ENCODE measurements around the gene ZNF330. TPM values are rescaled to one million over a fixed set of nuclear protein-coding genes. Genes with fewer than 3 reads are reported as not detected.

Gene ZNF330
- total RNA-seq, 2 donors from 2014 or later = 31.8 to 39.7 TPM

GRCh38 chr4:141275834-141276233, 55.1 kb downstream of the ZNF330 start:
- DNase-seq = no peak
- Histone ChIP-seq H3K4me3 (ENCODE audit: low read length) (no peak overlapping the region), H3K9me3 (ENCODE audit: control insufficient read depth, low read length) (no peaks in the 10 kb centered on the region), H3K4me1 (ENCODE audit: control insufficient read depth, insufficient read depth, low read length) (peaks cover 30% of the 10 kb centered on the region), H3K36me3 (ENCODE audit: control insufficient read depth, insufficient read depth, low read length) (no peaks in the 10 kb centered on the region), H3K9ac (ENCODE audit: extremely low read depth, low read length, poor library complexity, severe bottlenecking) (no peak overlapping the region), H3K27me3 (ENCODE audit: control insufficient read depth, insufficient read depth, low read length, poor library complexity, severe bottlenecking) (peaks cover 16% of the 10 kb centered on the region), H3K27ac (ENCODE audit: low read depth, low read length) (no peak overlapping the region)
- no peak overlapping the region for H3K27ac Mint-ChIP-seq
- H3K27me3 Mint-ChIP-seq (ENCODE audit: insufficient read depth) = no peaks in the 10 kb centered on the region
- H3K4me3 Mint-ChIP-seq = no peak overlapping the region
- no peaks in the 10 kb centered on the region for H3K36me3 Mint-ChIP-seq (ENCODE audit: low read depth)
- peaks cover 40% of the 10 kb centered on the region for H3K4me1 Mint-ChIP-seq
- TF ChIP-seq CTCF (conservative IDR thresholded peaks at IDR 0.05) = no peak
- 79 to 83% methylated on average over 1 of the region's 1 CpG for WGBS, 2 experiments (ENCODE audit: insufficient coverage in 1 of 2, insufficient read length in 1 of 2)
- no peaks in the 10 kb centered on the region for H3K9me3 Mint-ChIP-seq

GRCh38 chr4:141283152-141283551, 62.5 kb downstream of the ZNF330 start:
- no peak overlapping the region for H3K27ac Mint-ChIP-seq
- Histone ChIP-seq H3K4me1 (ENCODE audit: control insufficient read depth, insufficient read depth, low read length) (peaks cover 11% of the 10 kb centered on the region), H3K4me3 (ENCODE audit: low read length) (no peak overlapping the region), H3K27ac (ENCODE audit: low read depth, low read length) (no peak overlapping the region), H3K27me3 (ENCODE audit: control insufficient read depth, insufficient read depth, low read length, poor library complexity, severe bottlenecking) (no peaks in the 10 kb centered on the region), H3K36me3 (ENCODE audit: control insufficient read depth, insufficient read depth, low read length) (no peaks in the 10 kb centered on the region), H3K9me3 (ENCODE audit: control insufficient read depth, low read length) (no peaks in the 10 kb centered on the region), H3K9ac (ENCODE audit: extremely low read depth, low read length, poor library complexity, severe bottlenecking) (no peak overlapping the region)
- no peak overlapping the region for H3K4me3 Mint-ChIP-seq
- no peak for TF ChIP-seq CTCF (conservative IDR thresholded peaks at IDR 0.05)
- H3K36me3 Mint-ChIP-seq (ENCODE audit: low read depth) = peaks cover 2% of the 10 kb centered on the region
- H3K27me3 Mint-ChIP-seq (ENCODE audit: insufficient read depth) = no peaks in the 10 kb centered on the region
- peaks cover 23% of the 10 kb centered on the region for H3K4me1 Mint-ChIP-seq
- WGBS, 2 experiments (ENCODE audit: insufficient coverage in 1 of 2, insufficient read length in 1 of 2) = 95% methylated on average over 2 of the region's 2 CpGs; no CpG with 5 or more reads in 1 of the 2 experiments
- peaks cover 3% of the 10 kb centered on the region for H3K9me3 Mint-ChIP-seq
- DNase-seq = no peak

GRCh38 chr4:141283563-141283962, 62.9 kb downstream of the ZNF330 start:
- WGBS, 2 experiments (ENCODE audit: insufficient coverage in 1 of 2, insufficient read length in 1 of 2) = 99 to 100% methylated on average over 2 of the region's 2 CpGs
- peaks cover 19% of the 10 kb centered on the region for H3K4me1 Mint-ChIP-seq

More at GRCh38 chr4:141283563-141283962, 62.9 kb downstream of the ZNF330 start:
- Histone ChIP-seq H3K4me1 (ENCODE audit: control insufficient read depth, insufficient read depth, low read length) (peaks cover 8% of the 10 kb centered on the region), H3K4me3 (ENCODE audit: low read length) (no peak overlapping the region), H3K9ac (ENCODE audit: extremely low read depth, low read length, poor library complexity, severe bottlenecking) (no peak overlapping the region), H3K27me3 (ENCODE audit: control insufficient read depth, insufficient read depth, low read length, poor library complexity, severe bottlenecking) (no peaks in the 10 kb centered on the region), H3K9me3 (ENCODE audit: control insufficient read depth, low read length) (no peaks in the 10 kb centered on the region), H3K27ac (ENCODE audit: low read depth, low read length) (no peak overlapping the region), H3K36me3 (ENCODE audit: control insufficient read depth, insufficient read depth, low read length) (no peaks in the 10 kb centered on the region)
- Mint-ChIP-seq H3K4me3 (no peak overlapping the region), H3K9me3 (peaks cover 3% of the 10 kb centered on the region), H3K27ac (no peak overlapping the region), H3K27me3 (ENCODE audit: insufficient read depth) (no peaks in the 10 kb centered on the region), H3K36me3 (ENCODE audit: low read depth) (peaks cover 2% of the 10 kb centered on the region)
- TF ChIP-seq CTCF (conservative IDR thresholded peaks at IDR 0.05) = no peak
- no peak for DNase-seq

Other genes with a start within 250 kb of the ZNF330 start
- gene RNF150, start 87.4 kb upstream of the ZNF330 start, total RNA-seq = 10 to 100 TPM in 1 of 2 donors, 1 to 10 TPM in 1; 8.2 to 10.4 TPM